ENCODE results near the gene ST6GALNAC5.
A peak's percentile ranks its signal among the peaks of the same experiment; 100 is the strongest.
"Not testable (repeated sequence)": the region's sequence is repeated elsewhere in the genome, so short reads cannot be mapped to it uniquely, and the experiment has no call there.

The ST6GALNAC5 gene

GRCh38 chr1:76868154-76868882, 1.0 kb downstream of the ST6GALNAC5 start:
- DNase-seq, result no peak

- DNase-seq, result no peak
Observed at GRCh38 chr1:76868916-76869315, 1.6 kb downstream of the ST6GALNAC5 start.

GRCh38 chr1:76870037-76870436, 2.8 kb downstream of the ST6GALNAC5 start:
- peak; percentile 56 for DNase-seq

- no peak for DNase-seq
Observed at GRCh38 chr1:76871355-76871974, 4.2 kb downstream of the ST6GALNAC5 start.

GRCh38 chr1:76872944-76873343, 5.7 kb downstream of the ST6GALNAC5 start:
- DNase-seq, result no peak

GRCh38 chr1:76876655-76877395, 9.5 kb downstream of the ST6GALNAC5 start:
- DNase-seq, result no peak

- DNase-seq, result not testable (repeated sequence)
Observed at GRCh38 chr1:76879014-76879413, 11.7 kb downstream of the ST6GALNAC5 start.

- no peak for DNase-seq
Observed at GRCh38 chr1:76881762-76882161, 14.5 kb downstream of the ST6GALNAC5 start.

- no peak for DNase-seq
Observed at GRCh38 chr1:76891931-76892622, 24.8 kb downstream of the ST6GALNAC5 start.

- DNase-seq, result no peak
Observed at GRCh38 chr1:76892675-76893074, 25.4 kb downstream of the ST6GALNAC5 start.

- peak; percentile 54 for DNase-seq
Observed at GRCh38 chr1:76901158-76901767, 34.0 kb downstream of the ST6GALNAC5 start.

- no peak for DNase-seq
Observed at GRCh38 chr1:76905876-76906595, 38.8 kb downstream of the ST6GALNAC5 start.

GRCh38 chr1:76909311-76909710, 42.0 kb downstream of the ST6GALNAC5 start:
- DNase-seq, result no peak

- no peak for DNase-seq
Observed at GRCh38 chr1:76919085-76919484, 51.8 kb downstream of the ST6GALNAC5 start.

GRCh38 chr1:76921590-76921989, 54.3 kb downstream of the ST6GALNAC5 start:
- DNase-seq, result no peak

- no peak for DNase-seq
Observed at GRCh38 chr1:76925825-76926224, 58.5 kb downstream of the ST6GALNAC5 start.

GRCh38 chr1:76928522-76928921, 61.2 kb downstream of the ST6GALNAC5 start:
- no peak for DNase-seq

- DNase-seq, result no peak
Observed at GRCh38 chr1:76929136-76929535, 61.9 kb downstream of the ST6GALNAC5 start.

- DNase-seq, result peak; percentile 1
Observed at GRCh38 chr1:76933847-76934815, 66.9 kb downstream of the ST6GALNAC5 start.

- DNase-seq, result no peak
Observed at GRCh38 chr1:76938304-76938703, 71.0 kb downstream of the ST6GALNAC5 start.
